ENCODE data around the gene PHYKPL.
A peak's percentile ranks its signal among the peaks of the same experiment; 100 is the strongest.

PHYKPL gene

GRCh38 chr5:178170455-178170854 is 62.1 kb downstream of the PHYKPL start:
- no peak for TF ChIP-seq CTCF (IDR thresholded peaks at IDR 0.05; ENCODE audit: control insufficient read depth, extremely low read depth, insufficient read depth)
- DNase-seq (ENCODE audit: low read depth): no peak
- H3K4me3 ChIP-seq (ENCODE audit: low read depth, low read length): no peak overlapping the region

- no peak for DNase-seq (ENCODE audit: low read depth)
- TF ChIP-seq CTCF (IDR thresholded peaks at IDR 0.05; ENCODE audit: control insufficient read depth, extremely low read depth, insufficient read depth): no peak
- H3K4me3 ChIP-seq (ENCODE audit: low read depth, low read length): no peak overlapping the region
Measured at GRCh38 chr5:178165581-178165980, 67.0 kb downstream of the PHYKPL start.

- H3K4me3 ChIP-seq (ENCODE audit: low read depth, low read length): no peak overlapping the region
- peak; percentile 99 for TF ChIP-seq CTCF (IDR thresholded peaks at IDR 0.05; ENCODE audit: control insufficient read depth, extremely low read depth, insufficient read depth)
- DNase-seq (ENCODE audit: low read depth): peak; percentile 46
Measured at GRCh38 chr5:178163772-178164735, 68.5 kb downstream of the PHYKPL start.

DNA sequence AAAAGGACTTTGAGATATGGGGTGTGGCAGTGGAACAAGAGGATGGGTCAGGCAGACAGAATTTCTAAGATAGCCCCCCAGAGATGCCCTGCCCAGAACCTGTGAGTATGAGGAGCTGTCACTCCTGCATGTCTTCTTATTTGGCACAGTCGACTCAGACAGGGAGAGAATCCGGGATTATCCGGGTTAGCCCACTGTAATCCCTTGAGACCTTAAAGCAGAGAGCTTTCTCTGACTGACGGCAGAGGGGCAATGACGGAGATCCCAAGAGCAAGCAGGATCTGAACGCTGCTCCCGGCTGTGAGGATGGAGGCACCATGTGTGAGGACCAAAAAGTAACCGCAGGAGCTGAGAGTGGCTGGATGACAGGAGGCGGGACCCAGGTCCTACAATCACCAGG is 70.1 kb downstream of the PHYKPL start:
- TF ChIP-seq CTCF (IDR thresholded peaks at IDR 0.05; ENCODE audit: control insufficient read depth, extremely low read depth, insufficient read depth): no peak
- no peak overlapping the region for H3K4me3 ChIP-seq (ENCODE audit: low read depth, low read length)
- no peak for DNase-seq (ENCODE audit: low read depth)

GRCh38 chr5:178160176-178160575 is 72.4 kb downstream of the PHYKPL start:
- no peak for DNase-seq (ENCODE audit: low read depth)
- H3K4me3 ChIP-seq (ENCODE audit: low read depth, low read length): no peak overlapping the region
- TF ChIP-seq CTCF (IDR thresholded peaks at IDR 0.05; ENCODE audit: control insufficient read depth, extremely low read depth, insufficient read depth): no peak
